PC-3 (cell line): ENCODE data around the gene RAB40C.

Experiments
- CTCF ChIP-seq: fragments of 300-600 bp; sonication (generic); conservative IDR thresholded peaks from 2 replicates; pipeline ENCODE4 v1.5.1; 2017; ENCODE audit warnings: antibody characterized with exemption, low read depth, mild to moderate bottlenecking, low read length
- EZH2phosphoT487 ChIP-seq: fragments of 300-600 bp; sonication (generic); IDR thresholded peaks from 2 replicates; pipeline ENCODE4 v1.6.1; 2018; ENCODE audit warnings: mild to moderate bottlenecking, antibody characterized with exemption, low read length, borderline replicate concordance

- TF ChIP-seq CTCF (no peak), EZH2phosphoT487 (no peak)
Observed at GRCh38 chr16:646679-647172, 56.9 kb downstream of the RAB40C start.
